Left renal pelvis (tissue), 4 donors: ENCODE measurements around the gene LRRC1. TPM values are rescaled to one million over a fixed set of nuclear protein-coding genes. Genes with fewer than 3 reads are reported as not detected.
"Not testable (repeated sequence)": the region's sequence is repeated elsewhere in the genome, so short reads cannot be mapped to it uniquely, and the experiment has no call there.

Source experiments
- DNase-seq, 4 donors: peaks; one replicate each; pipeline ENCODE4 v3.0.0-alpha.2; 2013; ENCODE audit warnings: low read depth in 4 of 4, low spot score in 3 of 4
- polyA plus RNA-seq, 4 donors: library from polyadenylated mRNA; unstranded; fragments of 120-200 nt; gene quantifications; one replicate each; pipeline ENCODE4 v1.2.1, GENCODE V29; 2013; ENCODE audit not compliant: insufficient read length in 4 of 4

Gene LRRC1
- polyA plus RNA-seq, 4 donors = 8.3 to 31.6 (median 29.9) TPM

DNA sequence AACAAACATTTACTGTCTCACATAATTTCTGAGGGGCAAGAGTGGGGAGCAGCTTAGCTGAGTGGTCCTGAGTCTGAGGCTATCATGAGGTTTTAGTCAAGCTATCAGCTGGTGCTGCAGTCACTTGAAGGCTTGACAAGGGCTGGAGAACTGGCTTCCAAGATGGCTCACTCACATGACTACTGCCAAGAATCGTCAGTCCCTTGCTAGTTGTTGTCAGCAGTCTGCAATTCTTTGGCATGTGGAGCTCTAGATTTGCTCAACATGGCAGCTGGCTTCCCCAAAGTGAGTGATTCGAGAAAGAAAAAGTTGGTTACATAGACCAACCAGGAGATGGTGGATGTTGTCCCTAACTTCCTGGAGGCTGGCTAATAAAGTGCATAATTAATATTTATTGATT, 2.8 kb upstream of the LRRC1 start:
- no peak for DNase-seq

DNA sequence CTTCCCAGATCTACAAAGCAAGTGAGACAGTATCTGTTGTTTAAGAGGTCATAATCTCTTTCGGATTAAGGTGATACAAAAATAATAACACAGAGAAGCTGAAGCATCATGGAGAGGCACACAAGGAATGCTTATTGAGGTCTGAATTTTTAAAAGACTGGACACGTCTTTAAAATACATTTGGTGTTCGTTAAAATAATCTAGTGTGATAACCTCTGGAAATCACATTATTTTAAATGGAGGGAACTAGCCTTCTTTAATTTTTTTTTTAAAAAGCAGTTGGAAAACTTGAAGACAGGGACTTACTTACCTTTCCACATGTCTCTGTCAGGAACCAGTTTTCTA, 1.9 kb upstream of the LRRC1 start:
- peak in 1 of 4 donors; percentile 4 for DNase-seq

DNA sequence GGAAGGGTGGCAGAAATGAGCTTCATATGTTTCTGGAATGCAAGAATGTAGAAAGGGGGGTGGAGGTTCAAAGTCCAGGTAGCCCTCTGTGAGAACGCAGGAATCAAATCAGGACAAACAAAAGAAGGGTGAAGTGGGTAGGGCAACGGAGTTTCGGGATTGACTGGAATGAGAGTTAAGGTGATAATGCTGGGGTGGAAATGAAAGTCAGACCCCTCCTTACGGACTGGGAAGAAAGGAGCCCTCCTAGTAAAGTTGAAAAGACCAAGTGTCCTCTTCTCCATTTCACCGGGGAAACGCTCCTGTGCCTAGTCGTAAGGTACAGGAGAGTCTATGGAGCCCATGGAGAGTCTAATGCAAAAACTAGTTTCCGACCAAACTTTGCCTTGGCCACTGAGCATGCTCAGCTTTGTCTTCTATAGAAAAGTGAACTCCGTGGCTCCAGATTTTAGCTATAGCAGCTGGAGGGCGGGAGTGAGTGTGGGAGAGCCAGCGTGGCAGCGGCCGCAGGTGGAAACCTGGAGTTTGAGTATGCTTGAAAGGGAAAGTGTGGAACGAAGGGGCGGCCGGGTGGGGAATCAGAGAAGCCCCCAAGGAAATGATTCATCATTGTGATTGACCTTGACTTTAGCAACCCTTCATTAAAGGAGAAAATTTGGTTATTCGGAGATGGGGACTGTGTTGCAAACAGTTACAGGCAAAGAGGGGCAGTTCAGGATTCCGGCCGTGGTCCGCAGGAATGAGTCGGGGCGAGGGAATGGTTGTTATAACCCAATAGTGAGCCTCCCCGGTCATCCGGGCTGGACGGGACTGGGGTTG, 1.3 kb upstream of the LRRC1 start:
- DNase-seq = peak in 3 of 4 donors; percentile 55 to 79 (median 66)

DNA sequence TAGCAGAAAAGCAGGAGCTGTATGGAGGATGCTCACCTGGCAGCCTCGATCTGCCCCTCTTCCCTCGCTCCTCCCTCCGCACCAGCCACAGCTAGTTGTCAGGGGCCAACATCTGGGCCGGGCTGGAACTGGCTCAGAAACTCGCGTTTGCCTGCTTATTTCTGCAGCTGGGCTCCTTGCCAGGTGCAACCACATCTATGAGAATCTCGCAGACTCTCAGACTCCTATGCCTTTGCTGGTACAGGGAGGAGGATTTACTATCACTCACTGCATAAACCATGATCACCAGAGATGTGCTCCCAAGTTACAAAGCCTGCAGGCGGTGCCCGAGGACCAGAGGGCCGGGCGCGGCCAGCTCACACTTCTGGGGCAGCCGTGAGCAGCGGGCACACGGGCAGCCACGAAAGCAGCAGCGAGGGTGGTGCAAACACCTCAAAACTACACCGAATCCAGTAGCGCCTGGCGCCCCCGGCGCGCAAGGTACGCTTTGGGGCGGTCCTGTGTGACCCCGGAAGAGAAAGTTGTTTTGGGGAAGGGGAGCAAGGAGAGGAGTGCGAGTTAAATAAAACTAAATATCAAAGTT, 577 bp upstream of the LRRC1 start:
- DNase-seq = peak in 3 of 4 donors; percentile 35 to 64 (median 62)

DNA sequence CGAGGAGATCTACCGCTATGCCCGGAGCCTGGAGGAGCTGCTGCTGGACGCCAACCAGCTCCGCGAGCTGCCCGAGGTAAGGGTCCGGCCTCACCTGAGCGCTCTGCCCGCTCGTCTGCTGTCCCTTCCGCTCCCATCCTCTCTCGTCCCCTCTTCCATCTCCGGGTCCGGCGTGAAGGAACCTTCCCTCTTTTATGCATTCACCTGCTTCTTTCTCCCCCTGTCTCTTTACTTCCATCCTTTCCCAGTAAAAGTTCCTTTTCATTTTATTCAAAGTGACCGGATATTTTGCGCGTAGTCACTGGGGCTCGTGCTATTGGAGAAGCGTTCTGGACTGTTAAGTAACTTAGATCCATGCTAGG, 516 bp downstream of the LRRC1 start:
- peak in 1 of 4 donors; percentile 38 for DNase-seq

DNA sequence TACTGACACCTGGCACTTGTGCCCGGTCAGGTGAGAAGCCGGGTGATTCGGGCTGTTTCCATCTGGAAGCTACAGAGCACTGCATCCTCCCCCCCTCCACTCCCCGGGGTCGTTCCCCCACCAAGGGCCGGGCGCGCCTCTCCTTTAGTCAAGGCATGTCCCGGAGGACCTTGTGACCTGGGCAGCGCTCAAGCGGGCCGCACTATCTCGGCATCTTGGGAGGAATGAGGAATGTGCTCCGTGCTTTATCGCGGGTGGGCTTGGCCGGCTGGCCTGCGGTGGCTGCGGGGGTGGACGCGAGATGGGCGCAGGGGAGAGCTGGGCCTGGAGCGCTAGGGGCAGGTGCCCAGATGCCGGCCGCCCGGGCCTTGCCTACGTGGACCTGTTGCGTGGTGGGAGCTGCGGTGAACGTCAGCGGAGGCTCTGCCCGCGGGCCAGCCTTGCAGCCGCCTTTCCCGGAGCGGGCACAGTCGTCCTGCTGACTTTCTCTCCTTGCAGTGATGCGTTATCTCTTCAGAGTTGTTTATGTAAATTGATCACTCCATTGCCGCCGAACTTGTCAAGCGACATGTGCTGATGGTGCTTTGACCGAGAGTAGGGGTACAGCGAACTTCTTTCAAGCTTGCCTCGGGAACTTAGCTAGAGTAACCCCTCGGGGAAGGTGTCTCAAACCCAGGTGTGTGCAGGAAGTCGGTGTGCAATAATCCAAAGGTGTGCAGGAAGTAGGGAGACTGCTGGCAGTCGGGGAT, 1.1 kb downstream of the LRRC1 start:
- DNase-seq = peak in 1 of 4 donors; percentile 4

DNA sequence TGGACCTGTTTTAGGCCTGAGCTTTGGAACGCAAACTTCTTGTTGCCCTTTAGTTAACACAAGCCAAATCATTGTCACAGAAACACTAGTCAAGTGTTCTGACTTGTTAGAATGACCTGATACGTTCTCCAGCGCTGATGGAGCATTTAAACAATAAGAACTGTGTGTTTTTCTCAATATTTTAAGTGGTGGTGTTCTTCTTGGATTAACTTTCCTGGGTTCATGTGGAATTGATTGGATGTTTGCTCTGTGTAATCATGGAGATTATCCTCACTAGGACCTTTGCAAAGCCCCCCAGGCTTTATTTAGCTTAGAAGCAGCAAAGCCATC, 1.6 kb downstream of the LRRC1 start:
- DNase-seq = peak in 1 of 4 donors; percentile 5

DNA sequence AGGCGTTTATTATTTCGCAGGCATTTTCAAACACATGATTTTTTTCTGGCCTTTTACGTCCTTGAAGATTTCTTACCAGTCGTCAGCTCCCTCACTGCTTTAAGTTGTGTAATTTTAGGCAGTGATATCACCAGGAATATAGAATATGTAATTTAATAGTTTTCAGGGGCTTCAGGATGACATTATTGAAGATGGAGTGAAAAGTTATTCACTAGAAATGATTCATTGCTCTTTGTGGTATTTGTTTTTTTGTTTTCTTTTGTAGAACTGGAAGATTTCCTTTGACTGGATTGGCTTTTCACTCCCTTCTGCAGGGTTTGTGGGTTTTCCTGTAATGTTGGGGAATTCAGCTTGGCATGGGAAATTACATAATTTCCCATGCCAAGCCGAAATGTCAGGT, 2.0 kb downstream of the LRRC1 start:
- DNase-seq = no peak

DNA sequence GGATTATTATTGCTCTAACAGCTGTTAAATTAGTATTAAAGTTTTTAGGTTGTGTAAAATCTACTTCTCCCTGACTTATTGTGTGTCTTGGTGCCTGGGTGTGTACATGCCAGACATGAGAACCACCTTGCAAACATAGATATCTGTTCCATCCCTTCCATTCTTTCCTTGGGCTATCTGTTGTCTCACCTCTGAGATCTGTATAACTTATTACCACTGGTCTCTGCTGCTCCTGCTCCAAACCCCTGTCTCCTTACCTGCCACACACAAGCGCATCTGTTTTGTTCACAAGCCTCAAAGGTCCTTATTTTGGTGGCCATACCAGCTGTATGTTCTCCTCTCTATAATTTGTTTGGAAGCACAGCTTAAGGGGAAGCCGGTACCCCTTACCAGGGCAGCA, 2.5 kb downstream of the LRRC1 start:
- no peak for DNase-seq

DNA sequence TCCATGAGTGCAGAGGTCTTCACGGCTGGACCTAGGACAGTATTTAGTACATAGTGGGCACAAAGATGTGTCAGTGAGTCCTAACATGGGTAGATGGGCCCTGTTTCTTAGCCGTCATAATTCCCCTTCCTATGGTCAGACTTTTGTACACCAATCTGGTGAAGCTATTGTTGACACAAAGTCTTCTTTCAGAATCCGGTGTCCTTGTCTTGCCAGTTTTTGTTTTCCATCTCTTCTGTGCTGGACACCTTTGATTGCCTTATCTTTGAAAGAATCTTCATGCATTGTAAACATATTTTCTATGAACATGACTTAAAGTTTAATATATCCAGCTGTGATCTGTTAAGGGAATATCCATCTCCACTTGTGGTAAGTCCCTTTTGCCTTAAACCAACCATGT, 4.5 kb downstream of the LRRC1 start:
- no peak for DNase-seq

DNA sequence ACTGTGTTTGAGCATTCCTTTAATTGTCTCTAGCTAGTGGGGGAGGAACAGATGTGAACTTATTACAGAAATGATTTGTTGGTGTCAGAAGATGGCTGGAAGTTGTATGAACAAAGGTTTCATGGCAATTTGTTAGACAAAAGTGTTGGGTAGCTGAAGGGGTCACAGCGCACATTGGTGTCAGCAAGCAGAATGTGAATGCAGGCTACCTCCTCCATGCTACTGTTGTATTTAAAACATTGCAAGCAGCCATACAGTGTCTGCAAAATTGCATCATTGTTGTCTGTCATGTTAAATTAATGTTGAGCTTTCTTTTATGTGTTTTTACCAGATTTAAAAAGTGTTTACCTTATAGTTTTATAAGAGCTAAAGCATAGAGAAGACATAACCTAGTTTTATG, 6.2 kb downstream of the LRRC1 start:
- no peak for DNase-seq

DNA sequence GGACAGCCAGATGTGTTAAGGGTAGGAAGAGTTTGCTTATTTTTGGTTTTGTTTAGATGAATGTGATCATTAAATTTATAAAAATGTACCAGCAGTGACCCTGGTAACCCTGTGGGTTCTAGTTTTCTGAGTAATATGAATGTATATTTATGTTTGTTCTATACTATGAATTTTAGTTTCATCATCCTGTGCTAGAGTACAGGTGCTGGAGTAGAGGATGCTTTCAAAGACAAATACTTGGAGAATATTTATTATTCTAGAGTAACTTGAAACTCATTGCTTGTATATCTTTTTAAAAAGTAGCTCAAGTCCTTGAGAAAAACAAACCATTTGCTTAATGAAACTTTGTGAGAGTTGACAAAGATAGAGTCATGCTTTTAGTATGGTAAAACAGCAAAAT, 7.8 kb downstream of the LRRC1 start:
- no peak for DNase-seq

DNA sequence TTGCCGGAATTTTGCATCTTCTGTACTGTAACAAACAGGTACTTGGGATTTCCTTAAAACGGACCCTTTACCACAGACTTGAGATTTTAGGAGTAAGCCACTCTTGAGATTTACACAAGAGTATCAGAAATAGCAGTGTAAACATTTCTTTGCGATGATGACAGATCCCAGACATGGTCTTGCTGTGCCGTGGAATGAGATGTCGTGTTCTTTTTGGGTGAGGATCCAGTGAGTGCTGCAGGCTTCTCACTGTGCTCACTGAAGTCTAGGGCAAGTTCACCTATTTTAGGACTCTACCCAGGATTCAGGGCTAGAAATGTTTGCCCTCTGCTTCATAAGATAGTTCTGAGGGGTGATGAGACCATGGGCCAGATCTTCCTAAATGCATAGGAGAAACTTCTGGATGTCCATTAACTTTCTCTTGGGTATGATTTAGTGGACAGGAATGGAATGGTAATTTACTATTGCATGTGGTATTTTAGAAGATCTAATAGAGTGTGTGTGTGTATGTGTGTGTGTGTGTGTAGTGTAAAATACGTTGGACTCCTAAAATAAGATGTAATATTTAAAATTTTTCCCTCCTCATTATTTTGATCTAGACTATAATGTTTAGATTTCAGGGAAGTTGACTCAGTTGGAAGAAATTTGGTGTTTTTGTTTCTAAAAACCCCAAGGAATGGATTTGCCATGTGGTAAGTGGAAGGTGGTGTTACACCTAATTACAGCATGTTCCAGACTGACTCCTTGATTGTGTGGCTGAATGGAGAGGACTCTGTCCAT, 8.5 kb downstream of the LRRC1 start:
- no peak for DNase-seq

DNA sequence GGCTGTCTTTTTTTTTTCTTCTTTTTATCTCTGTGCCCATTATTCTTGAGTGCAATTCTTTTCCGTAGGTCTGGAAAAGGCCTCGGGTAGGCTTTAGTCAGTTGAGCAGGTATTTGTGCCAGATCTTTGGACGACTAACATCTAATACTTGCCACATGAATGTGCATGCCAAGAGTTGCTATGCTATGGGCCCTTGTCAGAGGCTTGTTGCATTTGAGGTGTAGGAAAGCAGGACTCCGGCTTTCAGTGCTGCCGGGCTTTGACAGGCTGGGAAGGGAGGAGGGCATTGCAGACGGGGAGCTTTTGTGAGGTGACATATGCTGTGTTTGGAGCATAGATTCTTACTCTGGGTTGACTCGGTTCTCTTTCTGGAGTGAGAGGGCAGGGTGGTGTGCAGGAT, 10.2 kb downstream of the LRRC1 start:
- no peak for DNase-seq

DNA sequence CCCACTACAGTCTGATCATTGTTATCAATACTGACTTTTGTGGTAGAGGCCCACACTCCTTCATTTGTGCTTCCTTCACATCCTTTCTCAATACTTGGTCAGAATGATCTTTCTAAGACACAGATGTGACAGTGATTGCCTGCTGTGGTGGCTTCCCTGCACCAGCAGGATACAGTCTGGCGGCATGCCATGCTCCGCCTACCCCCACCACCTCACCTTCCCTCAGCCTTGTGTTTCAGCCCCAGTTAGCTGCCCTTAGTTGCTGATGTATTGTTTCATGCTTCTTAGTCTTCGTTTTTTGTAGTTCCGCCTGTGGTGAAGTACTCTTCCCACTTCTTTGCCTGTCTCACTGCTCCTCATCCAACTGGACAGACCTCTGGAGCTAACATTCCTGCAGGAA, 10.9 kb downstream of the LRRC1 start:
- DNase-seq = no peak

DNA sequence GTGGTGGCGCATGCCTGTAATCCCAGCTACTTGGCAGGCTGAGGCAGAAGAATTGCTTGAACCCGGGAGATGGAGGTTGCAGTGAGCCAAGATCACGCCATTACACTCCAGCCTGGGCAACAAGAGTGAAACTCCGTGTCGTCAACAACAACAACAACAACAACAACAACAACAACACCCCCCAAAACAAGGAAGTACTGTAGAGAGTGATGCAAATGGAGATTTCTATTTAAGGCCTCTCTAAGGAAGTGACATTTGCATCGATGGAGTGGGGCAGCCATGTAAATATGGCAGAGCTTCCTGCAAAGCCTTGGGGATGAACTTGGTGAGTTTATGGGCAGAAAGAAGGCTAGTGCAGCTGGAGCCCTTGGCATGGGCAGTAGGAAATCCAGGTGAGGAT, 12.8 kb downstream of the LRRC1 start:
- DNase-seq = not testable (repeated sequence)

DNA sequence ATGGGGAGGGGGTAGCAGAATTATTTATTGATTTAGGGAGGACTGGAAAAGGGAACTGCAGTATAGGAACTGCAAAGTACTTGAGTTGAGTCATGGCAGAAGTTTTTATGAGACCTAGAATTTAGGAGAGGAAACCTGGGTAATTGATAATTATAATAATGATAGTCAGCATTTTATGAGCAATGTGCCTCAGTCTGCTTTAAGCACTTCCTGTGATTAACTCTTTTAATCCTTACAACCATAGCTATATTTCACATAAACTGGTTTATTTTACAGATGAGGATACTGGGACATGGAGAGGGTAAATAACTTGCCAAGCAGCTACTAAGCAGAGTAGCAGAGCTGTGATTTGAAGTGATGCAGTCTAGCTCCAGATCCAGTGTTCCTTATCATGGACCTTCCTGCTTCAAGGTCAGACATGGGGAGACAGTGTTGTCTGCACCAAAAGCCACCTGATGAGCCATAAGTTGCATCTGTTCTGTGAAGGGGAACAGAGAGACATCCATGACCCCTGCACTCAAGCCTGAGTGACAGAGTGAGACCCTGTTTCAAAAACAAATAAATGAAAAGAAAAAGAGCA, 13.6 kb downstream of the LRRC1 start:
- no peak for DNase-seq

DNA sequence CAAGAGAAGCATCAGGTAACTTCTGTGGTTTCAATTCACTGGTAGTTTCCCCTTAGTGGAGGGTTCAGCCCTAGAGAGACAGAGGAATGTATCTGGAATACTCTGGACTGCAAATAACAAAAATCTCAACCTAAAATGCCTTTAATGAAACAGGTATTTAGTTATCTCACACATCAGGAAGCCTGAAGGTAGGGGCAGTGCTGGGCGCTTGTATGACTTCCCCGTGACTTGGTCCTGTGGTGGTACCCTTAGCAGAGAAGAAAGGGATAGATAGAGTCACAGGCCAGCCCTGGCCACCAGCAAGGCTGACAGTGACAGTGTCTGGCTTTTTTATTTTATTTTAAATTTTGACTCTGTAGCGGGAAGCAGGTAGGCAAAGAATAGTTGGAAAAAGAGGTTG, 14.9 kb downstream of the LRRC1 start:
- no peak for DNase-seq

DNA sequence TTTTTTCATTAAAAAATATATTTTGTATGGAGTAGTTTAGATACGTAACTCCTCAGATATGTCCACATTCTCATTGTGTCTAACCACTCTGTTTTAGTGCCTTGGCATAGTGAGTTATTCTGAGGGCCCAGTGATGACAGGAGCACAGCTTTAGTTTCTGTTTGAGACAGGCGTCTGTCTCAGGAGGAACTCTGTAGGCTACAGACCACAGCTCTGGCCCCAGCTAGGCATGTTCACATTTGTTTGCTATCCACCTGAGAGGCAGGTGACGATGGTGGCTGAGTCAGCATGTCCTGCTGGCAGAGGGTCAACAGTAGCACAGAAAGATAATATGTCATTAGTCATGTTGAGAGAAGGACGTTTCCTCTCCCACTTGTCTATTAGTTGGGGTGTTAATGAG, 16.3 kb downstream of the LRRC1 start:
- no peak for DNase-seq

DNA sequence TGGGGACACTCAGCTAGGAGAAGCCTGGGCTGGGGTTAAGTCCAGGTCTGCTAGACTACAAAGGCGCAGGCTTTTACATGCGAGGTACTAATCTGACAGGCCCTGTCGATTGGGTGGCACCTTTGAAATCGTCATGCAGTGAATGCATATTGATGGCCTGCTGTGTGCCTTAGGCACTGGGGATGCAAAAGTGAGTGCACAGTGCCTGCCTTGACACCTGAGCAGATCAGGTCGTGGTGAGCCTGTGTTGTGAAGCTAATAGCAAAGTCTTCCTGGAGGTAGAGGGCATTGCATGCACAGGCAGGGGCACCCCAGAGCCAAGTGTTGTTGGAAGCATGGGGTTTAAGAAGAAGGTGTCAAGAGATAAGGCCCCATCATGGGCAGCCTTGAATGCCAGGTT, 16.9 kb downstream of the LRRC1 start:
- no peak for DNase-seq

DNA sequence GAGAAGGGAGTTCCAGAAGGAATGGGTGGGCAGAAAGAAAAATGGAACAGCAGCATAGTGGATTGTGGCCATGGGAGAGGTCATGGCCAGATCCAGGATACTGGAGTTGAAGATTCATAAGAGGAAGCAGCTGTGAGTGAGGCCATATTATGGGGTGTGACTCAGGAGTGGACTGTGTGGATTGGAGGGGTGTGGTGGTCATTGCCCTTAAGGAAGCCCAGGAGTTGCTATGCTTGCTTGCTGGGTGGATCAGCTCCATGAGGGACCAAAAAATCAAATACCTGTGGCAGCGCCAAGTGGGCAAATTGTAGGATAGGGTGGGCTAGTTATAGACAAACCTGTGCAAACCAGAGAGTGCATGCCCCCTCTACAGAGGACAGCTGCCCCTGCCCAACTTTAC, 18.3 kb downstream of the LRRC1 start:
- DNase-seq = no peak
